ENCODE results near the gene SRA1. TPM values are rescaled to one million over a fixed set of nuclear protein-coding genes. Genes with fewer than 3 reads are reported as not detected.

The SRA1 gene
- total RNA-seq, 1 experiment from 2014 or later, result 48.6 TPM

- no peaks in the 10 kb centered on the region for H3F3A ChIP-seq (ENCODE audit: low read length, unreplicated experiment)
- TF ChIP-seq EZH2phosphoT487 (IDR thresholded peaks at IDR 0.05; ENCODE audit: borderline replicate concordance, low read length) (no peak), CTCF (conservative IDR thresholded peaks at IDR 0.05; ENCODE audit: low read depth, low read length) (no peak), EZH2 (IDR thresholded peaks at IDR 0.05; ENCODE audit: low read length, unreplicated experiment) (no peak)
- H3K36me3 ChIP-seq (ENCODE audit: low read depth, low read length), result no peaks in the 10 kb centered on the region
- H3K27me3 ChIP-seq (ENCODE audit: low read length), result no peaks in the 10 kb centered on the region
- no peak overlapping the region for H2AFZ ChIP-seq (ENCODE audit: low read length)
- H3K27ac ChIP-seq (ENCODE audit: low read length), result no peak overlapping the region
- H3K4me3 ChIP-seq (ENCODE audit: low read length), result no peak overlapping the region
- ChIA-PET CTCF (no interaction called here), POLR2A (ENCODE audit: unreplicated experiment) (interaction anchor here (0.6 kb wide), 1 partner anchor 13 kb away, joined by 3 read pairs; no protein-coding TSS in a partner anchor)
- H4K20me1 ChIP-seq (ENCODE audit: low read length), result no peaks in the 10 kb centered on the region
- no peak overlapping the region for H3K9ac ChIP-seq (ENCODE audit: low read length)
- no TSS peak for BruUV-seq (replicated peaks)
- no peak for DNase-seq
- intact Hi-C loops (cut with micrococcal nuclease), result no loop called here
- no peaks in the 10 kb centered on the region for H3K9me3 ChIP-seq (ENCODE audit: low read length)
- H3K4me2 ChIP-seq (ENCODE audit: low read length), result no peak overlapping the region
- no peaks in the 10 kb centered on the region for H3K4me1 ChIP-seq (ENCODE audit: insufficient read depth, low read length)
- H3K9me2 ChIP-seq (replicated peaks; ENCODE audit: low read length), result no peaks in the 10 kb centered on the region
- ATAC-seq, result no peak
- H3K79me2 ChIP-seq (ENCODE audit: low read length), result no peaks in the 10 kb centered on the region
Measured at GRCh38 chr5:140600096-140600495, 42.8 kb upstream of the SRA1 start.

GRCh38 chr5:140598836-140599235 is 41.6 kb upstream of the SRA1 start:
- Histone ChIP-seq H3K9me2 (replicated peaks; ENCODE audit: low read length) (no peaks in the 10 kb centered on the region), H3K27ac (ENCODE audit: low read length) (no peak overlapping the region), H3K36me3 (ENCODE audit: low read depth, low read length) (no peaks in the 10 kb centered on the region), H3K27me3 (ENCODE audit: low read length) (no peaks in the 10 kb centered on the region), H3K79me2 (ENCODE audit: low read length) (no peaks in the 10 kb centered on the region), H3K4me1 (ENCODE audit: insufficient read depth, low read length) (no peaks in the 10 kb centered on the region), H3K9me3 (ENCODE audit: low read length) (no peaks in the 10 kb centered on the region), H3K4me3 (ENCODE audit: low read length) (no peak overlapping the region), H2AFZ (ENCODE audit: low read length) (no peak overlapping the region), H3K9ac (ENCODE audit: low read length) (no peak overlapping the region), H4K20me1 (ENCODE audit: low read length) (no peaks in the 10 kb centered on the region), H3F3A (ENCODE audit: low read length, unreplicated experiment) (no peaks in the 10 kb centered on the region), H3K4me2 (ENCODE audit: low read length) (no peak overlapping the region)
- TF ChIP-seq EZH2phosphoT487 (IDR thresholded peaks at IDR 0.05; ENCODE audit: borderline replicate concordance, low read length), result no peak
- no peak for TF ChIP-seq CTCF (conservative IDR thresholded peaks at IDR 0.05; ENCODE audit: low read depth, low read length)
- no peak for TF ChIP-seq EZH2 (IDR thresholded peaks at IDR 0.05; ENCODE audit: low read length, unreplicated experiment)
- BruUV-seq (replicated peaks), result no TSS peak
- CTCF ChIA-PET, result no interaction called here
- no peak for ATAC-seq
- DNase-seq, result no peak
- intact Hi-C loops (cut with micrococcal nuclease), result no loop called here
- POLR2A ChIA-PET (ENCODE audit: unreplicated experiment), result no interaction called here

- no peak overlapping the region for H2AFZ ChIP-seq (ENCODE audit: low read length)
- TF ChIP-seq EZH2phosphoT487 (IDR thresholded peaks at IDR 0.05; ENCODE audit: borderline replicate concordance, low read length) (no peak), CTCF (conservative IDR thresholded peaks at IDR 0.05; ENCODE audit: low read depth, low read length) (no peak), EZH2 (IDR thresholded peaks at IDR 0.05; ENCODE audit: low read length, unreplicated experiment) (no peak)
- no peaks in the 10 kb centered on the region for H3F3A ChIP-seq (ENCODE audit: low read length, unreplicated experiment)
- no peak overlapping the region for H3K27ac ChIP-seq (ENCODE audit: low read length)
- H3K9ac ChIP-seq (ENCODE audit: low read length), result no peak overlapping the region
- H3K9me2 ChIP-seq (replicated peaks; ENCODE audit: low read length), result no peaks in the 10 kb centered on the region
- H3K27me3 ChIP-seq (ENCODE audit: low read length), result no peaks in the 10 kb centered on the region
- H3K79me2 ChIP-seq (ENCODE audit: low read length), result no peaks in the 10 kb centered on the region
- no peaks in the 10 kb centered on the region for H3K9me3 ChIP-seq (ENCODE audit: low read length)
- DNase-seq (no peak), ATAC-seq (no peak)
- BruUV-seq (replicated peaks), result no TSS peak
- no peaks in the 10 kb centered on the region for H4K20me1 ChIP-seq (ENCODE audit: low read length)
- H3K4me3 ChIP-seq (ENCODE audit: low read length), result no peak overlapping the region
- H3K4me1 ChIP-seq (ENCODE audit: insufficient read depth, low read length), result no peaks in the 10 kb centered on the region
- CTCF ChIA-PET, result no interaction called here
- no peak overlapping the region for H3K4me2 ChIP-seq (ENCODE audit: low read length)
- H3K36me3 ChIP-seq (ENCODE audit: low read depth, low read length), result no peaks in the 10 kb centered on the region
- POLR2A ChIA-PET (ENCODE audit: unreplicated experiment), result no interaction called here
- intact Hi-C loops (cut with micrococcal nuclease), result no loop called here
Measured at GRCh38 chr5:140596321-140596741, 39.1 kb upstream of the SRA1 start.
